Coronary artery (tissue), 2 donors: ENCODE measurements around the gene CADM1.

ENCODE experiments used
- DNase-seq: peaks from one replicate; pipeline ENCODE4 v3.0.0-alpha.2; 2017; ENCODE audit warnings: low spot score
- H3K27ac ChIP-seq, 2 donors: fragments of 200-600 bp; sonication (generic); one replicate each; pipeline ENCODE4 v1.5.1; 2016 to 2019
- H3K4me3 ChIP-seq: fragments of 200-600 bp; sonication (generic); 2 replicates; pipeline ENCODE4 v1.5.1; 2016; ENCODE audit warnings: mild to moderate bottlenecking, moderate library complexity
- TF ChIP-seq, protein P1 (sequence below): fragments of 200-600 bp; sonication (generic); IDR thresholded peaks from one replicate; pipeline ENCODE4 v1.5.1; 2019; ENCODE audit warnings: antibody characterized with exemption

The CADM1 gene

DNA sequence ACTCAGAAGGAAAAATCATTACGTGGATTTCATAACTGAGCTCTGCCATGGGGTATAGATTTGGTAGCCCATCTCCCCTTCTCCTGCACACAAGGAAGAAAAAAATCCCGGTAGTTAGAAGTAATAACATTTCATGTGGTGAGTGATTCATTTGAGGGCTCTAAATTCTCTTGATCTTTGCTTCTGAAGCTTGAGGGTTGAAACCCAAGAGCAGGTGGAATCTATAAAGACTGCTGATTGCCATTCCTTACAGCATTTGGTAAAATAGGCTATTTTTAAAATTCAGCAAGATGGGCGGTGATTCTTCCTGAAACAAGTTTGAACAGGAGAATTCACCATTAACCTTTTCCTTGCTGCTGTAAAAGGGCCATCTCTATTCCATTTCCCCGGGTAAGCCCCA, 266.1 kb downstream of the CADM1 start:
- TF ChIP-seq, protein P1, sequence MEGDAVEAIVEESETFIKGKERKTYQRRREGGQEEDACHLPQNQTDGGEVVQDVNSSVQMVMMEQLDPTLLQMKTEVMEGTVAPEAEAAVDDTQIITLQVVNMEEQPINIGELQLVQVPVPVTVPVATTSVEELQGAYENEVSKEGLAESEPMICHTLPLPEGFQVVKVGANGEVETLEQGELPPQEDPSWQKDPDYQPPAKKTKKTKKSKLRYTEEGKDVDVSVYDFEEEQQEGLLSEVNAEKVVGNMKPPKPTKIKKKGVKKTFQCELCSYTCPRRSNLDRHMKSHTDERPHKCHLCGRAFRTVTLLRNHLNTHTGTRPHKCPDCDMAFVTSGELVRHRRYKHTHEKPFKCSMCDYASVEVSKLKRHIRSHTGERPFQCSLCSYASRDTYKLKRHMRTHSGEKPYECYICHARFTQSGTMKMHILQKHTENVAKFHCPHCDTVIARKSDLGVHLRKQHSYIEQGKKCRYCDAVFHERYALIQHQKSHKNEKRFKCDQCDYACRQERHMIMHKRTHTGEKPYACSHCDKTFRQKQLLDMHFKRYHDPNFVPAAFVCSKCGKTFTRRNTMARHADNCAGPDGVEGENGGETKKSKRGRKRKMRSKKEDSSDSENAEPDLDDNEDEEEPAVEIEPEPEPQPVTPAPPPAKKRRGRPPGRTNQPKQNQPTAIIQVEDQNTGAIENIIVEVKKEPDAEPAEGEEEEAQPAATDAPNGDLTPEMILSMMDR, result no peak
- no peak overlapping the region for H3K27ac ChIP-seq
- no peak overlapping the region for H3K4me3 ChIP-seq
- DNase-seq, result no peak

DNA sequence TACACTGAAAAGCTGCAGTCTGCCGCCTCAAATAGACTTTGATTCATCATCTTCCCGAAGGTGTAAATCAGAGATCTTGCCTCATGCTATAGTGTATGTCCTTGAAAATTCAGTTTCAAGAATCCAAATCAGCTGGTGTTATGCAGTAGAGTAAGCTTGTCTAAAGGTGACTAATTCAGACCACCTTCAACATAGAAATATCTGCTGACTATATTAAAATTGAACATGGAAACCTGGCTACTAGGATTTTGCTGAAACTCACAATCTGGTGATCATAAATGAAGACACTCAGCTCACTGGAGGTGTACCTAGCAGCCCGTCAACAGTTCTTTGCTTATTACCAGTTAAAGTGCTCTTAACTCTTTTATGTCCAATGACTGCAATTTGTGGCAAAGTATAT, 266.6 kb downstream of the CADM1 start:
- Histone ChIP-seq H3K4me3 (no peak overlapping the region), H3K27ac (no peak overlapping the region)
- TF ChIP-seq, protein P1, result no peak
- no peak for DNase-seq

DNA sequence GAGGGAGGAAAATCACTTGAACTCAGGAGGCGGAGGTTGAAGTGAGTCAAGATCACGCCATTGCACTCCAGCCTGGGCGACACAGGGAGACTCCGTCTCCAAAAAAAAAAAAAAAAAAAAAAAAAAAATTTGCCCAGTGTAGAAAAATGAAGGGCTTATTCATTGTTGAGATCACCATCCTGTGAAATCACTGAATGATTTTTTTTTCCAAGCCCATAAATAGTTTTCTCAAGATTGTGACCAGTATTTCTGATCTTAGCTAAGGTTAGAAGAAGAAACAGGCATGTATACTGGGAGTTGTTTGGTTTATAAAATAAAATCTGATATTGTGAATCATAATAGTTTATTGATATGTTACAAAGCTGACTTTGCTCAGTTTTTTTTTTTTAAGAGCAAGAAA, 269.4 kb downstream of the CADM1 start:
- no peak overlapping the region for H3K27ac ChIP-seq
- DNase-seq, result no peak
- TF ChIP-seq, protein P1, result no peak
- no peak overlapping the region for H3K4me3 ChIP-seq

DNA sequence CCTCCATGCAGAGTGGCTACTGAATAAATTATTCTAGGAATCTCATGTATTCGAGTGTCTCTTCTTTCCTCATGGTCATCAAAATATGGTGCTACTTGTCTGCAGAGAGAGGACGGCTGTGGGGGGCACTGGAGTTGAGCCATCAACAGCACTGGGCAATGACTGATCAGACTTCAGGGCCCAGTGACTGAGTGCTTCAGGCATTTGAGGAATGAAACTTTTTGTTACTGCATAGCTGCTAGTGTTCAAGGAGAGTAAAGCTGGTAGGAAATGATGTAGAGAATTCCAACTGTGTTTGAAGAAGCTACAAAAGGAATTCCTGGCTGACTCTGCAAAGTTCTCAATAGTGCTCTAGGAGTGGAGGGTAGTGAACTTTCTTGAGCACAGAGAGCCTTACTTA, 277.7 kb downstream of the CADM1 start:
- TF ChIP-seq, protein P1, result no peak
- Histone ChIP-seq H3K27ac (no peak overlapping the region), H3K4me3 (no peak overlapping the region)
- DNase-seq, result no peak

DNA sequence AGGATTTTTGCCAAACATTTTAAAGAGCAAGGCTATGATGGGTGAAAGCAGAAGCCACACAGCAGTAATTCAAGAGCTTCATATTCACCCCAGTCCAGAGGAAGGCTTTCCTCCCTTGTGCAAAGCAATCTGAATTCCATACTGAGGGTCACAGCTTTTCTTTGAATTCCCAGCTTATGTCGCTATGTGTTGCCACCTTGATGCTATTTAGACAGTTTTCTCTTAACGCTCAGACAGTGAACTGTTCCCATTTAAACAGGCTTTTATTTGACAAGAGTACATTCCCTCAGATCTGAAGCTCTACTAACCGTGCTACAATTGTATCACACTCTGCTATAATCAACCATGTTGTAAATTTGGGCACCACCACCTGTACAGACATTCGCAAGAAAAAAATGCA, 279.7 kb downstream of the CADM1 start:
- Histone ChIP-seq H3K27ac (no peak overlapping the region), H3K4me3 (no peak overlapping the region)
- DNase-seq, result no peak
- TF ChIP-seq, protein P1, result no peak

DNA sequence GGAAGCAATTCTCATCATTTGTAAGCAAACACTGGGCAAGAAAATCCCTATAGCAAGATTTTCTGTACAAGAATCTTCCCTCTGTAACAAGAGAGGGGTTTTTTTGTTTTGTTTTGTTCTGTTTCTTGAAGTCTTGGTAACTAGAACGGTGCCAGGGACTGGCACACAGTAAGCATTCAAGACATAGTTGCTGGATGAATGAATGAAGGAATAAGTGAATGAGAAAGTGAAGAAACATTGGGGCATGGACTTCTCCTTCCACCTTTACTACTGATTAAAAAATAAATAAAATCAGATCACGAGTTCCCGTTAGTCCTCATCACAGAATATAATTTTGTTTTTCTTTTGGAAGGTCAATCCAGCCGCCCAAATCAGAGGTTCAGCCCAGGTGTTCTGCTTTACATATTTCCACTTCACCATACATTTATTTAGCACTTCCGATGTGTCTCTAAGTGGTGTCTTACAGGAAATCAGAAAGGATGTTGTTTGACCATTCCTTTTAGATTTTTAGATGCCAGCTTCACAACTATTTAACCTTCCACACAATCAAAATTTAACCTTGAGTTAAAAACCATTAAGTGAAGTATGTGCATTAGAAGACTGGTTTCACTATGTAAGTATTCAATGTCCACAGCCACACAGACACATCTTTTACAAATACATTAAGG, 281.2 kb downstream of the CADM1 start:
- Histone ChIP-seq H3K27ac (no peak overlapping the region), H3K4me3 (no peak overlapping the region)
- TF ChIP-seq, protein P1, result no peak
- no peak for DNase-seq

DNA sequence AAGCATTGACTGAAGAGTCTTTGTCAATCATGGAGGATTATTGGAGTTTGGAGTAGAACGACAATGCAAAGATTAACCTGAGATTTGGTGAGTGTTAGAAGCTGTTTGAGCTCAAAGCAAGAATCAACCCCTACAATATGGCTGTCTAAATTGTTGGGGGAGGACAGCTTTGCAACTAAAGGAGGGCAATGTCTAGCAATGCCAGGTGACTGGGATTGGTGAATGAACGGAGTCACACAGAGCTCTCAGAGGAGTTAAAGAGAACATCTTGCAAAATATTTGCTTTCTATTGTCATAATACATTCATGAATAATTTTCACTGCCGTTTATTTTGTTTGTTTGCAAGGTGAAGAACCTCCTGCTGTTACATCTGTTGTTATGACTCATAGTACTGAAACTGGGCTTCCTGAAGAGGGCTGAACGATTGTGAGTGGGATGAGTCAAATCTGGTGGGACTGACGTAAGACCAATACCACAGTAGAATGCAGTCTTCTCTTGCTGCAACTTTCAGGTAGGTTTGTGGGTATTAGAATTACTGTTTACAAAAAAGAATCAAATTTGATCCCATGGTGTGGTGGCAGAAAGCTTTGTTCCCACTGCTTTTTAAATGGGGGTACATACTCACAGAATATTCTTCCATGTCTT, 281.9 kb downstream of the CADM1 start:
- Histone ChIP-seq H3K27ac (no peak overlapping the region), H3K4me3 (no peak overlapping the region)
- TF ChIP-seq, protein P1, result no peak
- no peak for DNase-seq
